HCT116 (cell line): Measurements from ENCODE around the gene ARID5B.

ENCODE experiments used
- CTCF ChIP-seq, 3 experiments: fragments of 200-600 bp in 1 of 3; sonication (generic) in 1 of 3; IDR thresholded peaks in 2 of 3; conservative IDR thresholded peaks in 1 of 3; 2 replicates each; pipeline ENCODE4 v1.5.1; 2012 to 2017; ENCODE audit warnings: low read depth in 2 of 3, low read length in 2 of 3, antibody characterized with exemption in 1 of 3, borderline replicate concordance in 1 of 3, control low read depth in 1 of 3, mild to moderate bottlenecking in 1 of 3, mixed read lengths in 1 of 3, mixed run types in 1 of 3, moderate library complexity in 1 of 3; ENCODE audit not compliant: insufficient read depth in 1 of 3
- EZH2 ChIP-seq: fragments of 200-600 bp; sonication (generic); IDR thresholded peaks from 2 replicates; pipeline ENCODE4 v1.6.1; 2017; ENCODE audit warnings: antibody characterized with exemption, mixed run types
- FOSL1 ChIP-seq: IDR thresholded peaks from 2 replicates; pipeline ENCODE4 v1.6.1; 2012; ENCODE audit warnings: low read depth
- RAD21 ChIP-seq: IDR thresholded peaks from 2 replicates; pipeline ENCODE4 v1.6.1; 2012; ENCODE audit warnings: low read depth, mild to moderate bottlenecking
- REST ChIP-seq: IDR thresholded peaks from 2 replicates; pipeline ENCODE4 v1.6.1; 2012; ENCODE audit warnings: low read depth
- TF ChIP-seq, protein P1 (sequence below): IDR thresholded peaks from 2 replicates; pipeline ENCODE4 v1.6.1; 2012

GRCh38 chr10:62037890-62038608 is 136.6 kb downstream of the ARID5B start:
- no peak for TF ChIP-seq RAD21
- no peak for TF ChIP-seq CTCF (IDR thresholded peaks at IDR 0.05 in 2 of 3, conservative IDR thresholded peaks at IDR 0.05 in 1 of 3; ENCODE audit: borderline replicate concordance in 1 of 3, insufficient read depth in 1 of 3, low read depth in 2 of 3, low read length in 2 of 3)
- TF ChIP-seq EZH2 = no peak
- TF ChIP-seq, protein P1, sequence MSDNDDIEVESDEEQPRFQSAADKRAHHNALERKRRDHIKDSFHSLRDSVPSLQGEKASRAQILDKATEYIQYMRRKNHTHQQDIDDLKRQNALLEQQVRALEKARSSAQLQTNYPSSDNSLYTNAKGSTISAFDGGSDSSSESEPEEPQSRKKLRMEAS = no peak
- TF ChIP-seq REST = no peak
- TF ChIP-seq FOSL1 = no peak
